Subcutaneous preadipocyte (primary cell): Measurements from ENCODE around the gene PARD3B. TPM values are rescaled to one million over a fixed set of nuclear protein-coding genes. Genes with fewer than 3 reads are reported as not detected.

Experiments used
- small RNA-seq: library from RNA; depleted of rRNA; stranded (forward); fragments of <200 nt; gene quantifications from one replicate; pipeline ENCODE3, GENCODE V24; 2012
- total RNA-seq: library from RNA; depleted of rRNA; stranded (reverse); fragments of >200 nt; gene quantifications from 2 replicates; pipeline ENCODE4 v1.2.3, GENCODE V29; 2012

The PARD3B gene
- total RNA-seq: 6.6 and 6.8 TPM in 2 replicates

GRCh38 chr2:204544961-204545860 is at the start of gene PARD3B:
Gene PARD3B (plus strand): TSS chr2:204545475. CDS start chr2:204546000, 525 bp downstream.

Small RNA genes within 50 kb of the gene (small RNA-seq; reads per million reads assigned to genes)
- gene AC008171.1: not detected
